Activated naive CD4-positive, alpha-beta T cell treated with anti-CD3 and anti-CD28 coated beads, Interleukin-2, amount 50 U/mL, for 16 hours (primary cell): ENCODE results near the gene TOP3B.
A peak's percentile ranks its signal among the peaks of the same experiment; 100 is the strongest.

Experiments
- DNase-seq: peaks from one replicate; pipeline ENCODE4 v3.0.0-alpha.2; 2020

Gene TOP3B, protein sequence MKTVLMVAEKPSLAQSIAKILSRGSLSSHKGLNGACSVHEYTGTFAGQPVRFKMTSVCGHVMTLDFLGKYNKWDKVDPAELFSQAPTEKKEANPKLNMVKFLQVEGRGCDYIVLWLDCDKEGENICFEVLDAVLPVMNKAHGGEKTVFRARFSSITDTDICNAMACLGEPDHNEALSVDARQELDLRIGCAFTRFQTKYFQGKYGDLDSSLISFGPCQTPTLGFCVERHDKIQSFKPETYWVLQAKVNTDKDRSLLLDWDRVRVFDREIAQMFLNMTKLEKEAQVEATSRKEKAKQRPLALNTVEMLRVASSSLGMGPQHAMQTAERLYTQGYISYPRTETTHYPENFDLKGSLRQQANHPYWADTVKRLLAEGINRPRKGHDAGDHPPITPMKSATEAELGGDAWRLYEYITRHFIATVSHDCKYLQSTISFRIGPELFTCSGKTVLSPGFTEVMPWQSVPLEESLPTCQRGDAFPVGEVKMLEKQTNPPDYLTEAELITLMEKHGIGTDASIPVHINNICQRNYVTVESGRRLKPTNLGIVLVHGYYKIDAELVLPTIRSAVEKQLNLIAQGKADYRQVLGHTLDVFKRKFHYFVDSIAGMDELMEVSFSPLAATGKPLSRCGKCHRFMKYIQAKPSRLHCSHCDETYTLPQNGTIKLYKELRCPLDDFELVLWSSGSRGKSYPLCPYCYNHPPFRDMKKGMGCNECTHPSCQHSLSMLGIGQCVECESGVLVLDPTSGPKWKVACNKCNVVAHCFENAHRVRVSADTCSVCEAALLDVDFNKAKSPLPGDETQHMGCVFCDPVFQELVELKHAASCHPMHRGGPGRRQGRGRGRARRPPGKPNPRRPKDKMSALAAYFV

DNA sequence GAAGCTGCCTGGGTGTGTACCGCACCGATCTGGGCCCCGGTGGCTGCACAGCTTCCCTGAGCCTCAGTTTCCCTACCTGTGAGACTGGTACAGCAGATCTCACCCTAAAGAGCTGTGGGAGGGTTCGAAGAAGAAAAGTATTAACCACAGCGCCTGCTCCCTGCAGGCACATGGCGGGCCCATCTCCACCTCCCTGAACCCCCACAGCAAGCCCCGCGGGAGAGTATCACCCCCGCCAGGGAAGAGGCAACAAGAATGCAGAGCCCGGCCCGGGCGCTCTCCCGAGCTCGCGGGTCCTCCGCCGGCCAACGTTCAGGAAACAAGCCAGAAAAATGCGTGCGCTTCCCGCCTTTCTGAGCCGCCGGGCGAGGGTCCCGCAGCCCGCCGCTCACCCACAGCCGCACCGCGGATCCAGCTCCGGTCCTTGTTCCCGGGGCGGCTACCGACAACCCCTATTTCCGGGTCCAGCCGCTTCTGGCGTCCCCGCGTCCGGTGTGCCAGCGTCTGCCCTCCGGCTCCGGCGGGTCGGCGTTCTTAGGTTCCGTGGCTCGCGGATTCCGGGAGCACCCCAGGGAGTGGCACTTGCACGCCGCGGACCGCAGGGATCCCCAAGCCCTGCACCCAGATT is at the start of gene TOP3B:
TSS of gene TOP3B (minus strand) at position 450 of the 628 bp plus-strand sequence. CDS start 7,078 bp downstream, outside the sequence.
- DNase-seq, result peak; percentile 84

DNA sequence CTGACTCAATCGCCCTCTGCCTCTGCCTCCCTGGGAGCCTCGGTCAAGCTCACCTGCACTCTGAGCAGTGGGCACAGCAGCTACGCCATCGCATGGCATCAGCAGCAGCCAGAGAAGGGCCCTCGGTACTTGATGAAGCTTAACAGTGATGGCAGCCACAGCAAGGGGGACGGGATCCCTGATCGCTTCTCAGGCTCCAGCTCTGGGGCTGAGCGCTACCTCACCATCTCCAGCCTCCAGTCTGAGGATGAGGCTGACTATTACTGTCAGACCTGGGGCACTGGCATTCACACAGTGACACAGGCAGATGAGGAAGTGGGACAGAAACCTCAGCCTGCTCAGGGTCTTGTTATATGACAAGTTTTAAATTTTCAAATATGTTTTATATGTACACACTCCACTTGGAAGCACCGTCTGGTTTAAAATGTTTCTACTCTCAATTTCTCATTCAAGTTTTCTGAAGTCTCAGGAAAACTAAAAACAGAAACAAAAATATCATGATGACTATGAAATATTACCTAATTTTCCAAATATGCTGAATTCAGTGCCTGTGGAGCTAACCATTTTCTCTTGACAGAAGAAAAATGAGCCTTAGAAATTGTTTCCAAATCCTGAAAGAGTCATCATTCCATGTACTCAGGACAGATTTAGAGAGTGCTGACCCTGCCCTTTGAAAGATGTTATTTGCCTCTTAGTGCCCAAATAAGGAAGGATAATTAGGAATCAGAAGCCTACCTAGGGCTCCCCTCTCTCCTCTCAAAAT is 48.8 kb upstream of the TOP3B start:
- DNase-seq, result no peak

DNA sequence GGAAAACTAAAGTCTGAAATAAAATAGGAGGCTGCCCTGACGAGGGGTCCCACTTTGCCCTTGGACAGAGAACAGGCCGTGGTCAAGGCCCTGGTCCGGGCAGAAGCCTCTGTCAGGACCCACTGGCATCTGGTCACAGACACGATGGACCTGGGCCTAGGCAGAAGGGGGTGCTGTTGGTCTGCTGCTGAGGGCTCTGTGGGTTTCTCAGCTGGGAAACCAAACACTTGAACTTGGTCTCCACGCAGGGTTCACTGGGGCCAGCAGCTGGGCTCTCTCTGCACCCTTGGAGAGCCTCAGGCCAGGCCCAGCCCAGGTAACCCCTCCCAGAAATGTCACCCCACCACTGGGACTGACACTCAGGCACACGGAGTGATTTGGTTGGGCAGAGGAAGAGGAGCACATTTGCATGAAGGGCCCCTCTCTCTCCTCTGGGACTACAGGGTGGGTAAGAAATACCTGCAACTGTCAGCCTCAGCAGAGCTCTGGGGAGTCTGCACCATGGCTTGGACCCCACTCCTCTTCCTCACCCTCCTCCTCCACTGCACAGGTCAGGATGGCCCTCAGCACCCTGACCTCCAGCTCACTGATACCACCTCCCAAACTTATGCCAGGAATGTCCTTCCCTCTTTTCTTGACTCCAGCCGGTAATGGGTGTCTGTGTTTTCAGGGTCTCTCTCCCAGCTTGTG is 48.1 kb upstream of the TOP3B start:
- DNase-seq, result no peak

DNA sequence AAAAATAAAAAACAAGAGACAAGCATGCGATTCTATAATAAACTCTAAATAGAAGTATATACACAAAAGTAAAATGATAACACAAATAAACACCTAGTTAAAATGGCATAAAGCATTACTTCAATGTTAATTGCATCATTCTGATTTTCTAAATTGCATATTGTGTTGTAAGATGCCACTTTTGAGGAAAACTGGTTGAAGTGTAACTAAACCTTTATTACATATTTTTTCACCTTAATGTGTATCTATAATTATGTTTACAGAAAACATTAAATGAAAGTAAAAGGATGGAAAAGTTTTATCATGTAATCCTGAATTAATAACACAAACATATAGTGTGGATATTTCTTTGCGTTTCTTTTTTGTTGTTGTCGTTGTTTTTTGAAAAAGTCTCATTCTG is 45.4 kb upstream of the TOP3B start:
- DNase-seq, result no peak

DNA sequence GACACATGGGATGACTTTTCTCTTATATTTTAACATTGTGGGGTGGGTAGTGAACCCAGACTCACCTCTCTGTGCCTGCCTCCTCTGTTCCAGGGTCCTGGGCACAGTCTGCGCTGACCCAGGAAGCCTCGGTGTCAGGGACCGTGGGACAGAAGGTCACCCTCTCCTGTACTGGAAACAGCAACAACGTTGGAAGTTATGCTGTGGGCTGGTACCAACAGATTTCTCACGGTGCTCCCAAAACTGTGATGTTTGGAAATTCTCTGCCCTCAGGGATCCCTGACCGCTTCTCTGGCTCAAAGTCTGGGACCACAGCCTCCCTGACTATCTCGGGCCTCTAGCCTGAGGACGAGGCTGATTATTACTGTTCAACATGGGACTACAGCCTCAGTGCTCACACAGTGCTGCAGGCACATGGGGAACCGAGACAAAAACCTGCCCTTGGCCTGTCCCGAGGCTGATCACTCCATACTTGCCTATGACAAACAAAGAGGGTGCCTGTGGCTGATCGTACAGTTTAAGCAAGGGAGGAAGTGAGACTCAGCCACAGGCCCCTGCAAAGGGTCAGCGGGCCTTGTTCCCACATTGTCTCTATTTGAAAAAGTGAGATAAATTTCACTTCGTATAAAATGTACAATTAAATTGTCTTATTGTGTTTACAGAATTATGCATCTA is 43.7 kb upstream of the TOP3B start:
- no peak for DNase-seq

DNA sequence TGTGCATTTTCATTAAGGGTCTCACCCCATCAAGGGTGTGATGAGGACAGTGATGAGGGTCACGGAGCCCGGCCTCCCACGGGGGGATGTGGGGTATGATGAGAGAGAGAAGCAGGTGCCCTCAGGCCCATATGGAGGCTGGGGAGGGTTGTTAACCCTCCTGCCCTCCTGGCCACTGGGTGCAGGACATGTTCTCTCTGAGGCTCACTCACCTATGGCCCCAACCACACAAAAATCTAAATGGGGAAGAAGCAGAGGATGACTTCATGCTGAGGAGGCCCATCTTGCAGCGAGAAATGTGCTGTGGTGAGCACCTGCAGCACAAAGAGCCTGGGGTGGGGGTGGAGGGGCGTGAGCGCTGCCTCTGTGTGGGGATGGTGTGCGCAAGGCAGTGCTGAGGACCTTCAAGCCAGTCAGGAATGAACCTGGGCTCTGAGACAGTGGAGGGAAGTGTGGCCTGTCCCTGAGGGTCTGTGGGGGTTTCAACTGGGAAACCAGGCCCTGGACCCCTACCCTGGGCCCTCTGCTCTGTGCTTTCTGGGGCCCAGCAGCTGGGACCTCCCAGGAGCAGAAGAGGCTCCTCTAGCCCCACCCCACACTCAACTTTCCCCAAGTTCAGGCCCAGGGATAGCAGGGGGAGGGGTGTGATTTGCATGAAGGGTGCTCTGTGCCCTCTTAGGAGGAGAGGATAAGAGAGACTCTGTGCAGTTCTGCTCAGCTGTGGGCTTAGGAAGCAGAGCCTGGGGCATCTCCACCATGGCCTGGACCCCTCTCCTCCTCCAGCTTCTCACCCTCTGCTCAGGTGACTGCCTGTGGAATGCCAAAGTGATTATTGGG is 43.0 kb upstream of the TOP3B start:
- DNase-seq, result no peak

DNA sequence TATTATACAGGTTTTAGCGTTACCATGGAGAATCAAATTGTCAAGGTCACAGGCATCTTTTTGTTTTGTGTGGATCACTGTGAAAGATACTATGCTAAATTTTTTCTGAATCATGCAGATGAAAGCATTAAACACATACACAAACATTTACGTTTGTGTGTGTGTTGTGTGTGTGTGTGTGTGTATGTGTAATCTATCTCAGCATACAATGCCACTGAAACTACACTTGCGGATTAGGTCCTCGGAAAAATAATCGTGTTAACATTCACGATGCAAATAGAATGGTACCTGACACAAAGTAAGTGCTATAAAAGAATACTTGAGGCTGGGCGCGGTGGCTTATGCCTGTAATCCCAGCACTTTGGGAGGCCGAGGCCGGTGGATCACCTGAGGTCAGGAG is 41.9 kb upstream of the TOP3B start:
- DNase-seq, result no peak

DNA sequence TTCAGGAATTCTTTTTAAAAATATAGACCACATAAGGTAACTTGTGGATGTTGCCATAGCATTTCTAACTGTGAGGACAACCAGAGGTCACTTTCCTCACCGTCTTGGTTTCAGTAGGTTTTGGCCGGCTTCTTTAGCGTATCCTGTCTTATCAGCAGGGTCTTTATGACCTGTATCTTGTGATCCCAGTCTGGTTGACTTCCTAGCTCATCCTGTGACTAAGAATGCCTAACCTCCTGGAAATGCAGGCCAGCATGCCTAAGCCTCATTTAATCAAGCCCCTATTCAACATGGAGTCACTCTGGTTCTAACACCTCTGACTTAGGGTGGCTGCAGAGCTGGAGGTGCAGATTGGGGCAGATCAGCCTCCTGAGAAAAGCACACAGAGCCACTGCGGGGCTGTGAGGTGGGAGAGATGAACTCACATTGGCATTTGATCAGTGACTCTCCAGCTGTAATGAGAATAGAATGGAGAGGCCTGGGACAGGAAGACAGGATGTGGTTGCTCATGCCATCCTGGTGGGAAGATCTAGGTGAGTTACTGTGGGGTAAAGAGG is 41.1 kb upstream of the TOP3B start:
- no peak for DNase-seq

DNA sequence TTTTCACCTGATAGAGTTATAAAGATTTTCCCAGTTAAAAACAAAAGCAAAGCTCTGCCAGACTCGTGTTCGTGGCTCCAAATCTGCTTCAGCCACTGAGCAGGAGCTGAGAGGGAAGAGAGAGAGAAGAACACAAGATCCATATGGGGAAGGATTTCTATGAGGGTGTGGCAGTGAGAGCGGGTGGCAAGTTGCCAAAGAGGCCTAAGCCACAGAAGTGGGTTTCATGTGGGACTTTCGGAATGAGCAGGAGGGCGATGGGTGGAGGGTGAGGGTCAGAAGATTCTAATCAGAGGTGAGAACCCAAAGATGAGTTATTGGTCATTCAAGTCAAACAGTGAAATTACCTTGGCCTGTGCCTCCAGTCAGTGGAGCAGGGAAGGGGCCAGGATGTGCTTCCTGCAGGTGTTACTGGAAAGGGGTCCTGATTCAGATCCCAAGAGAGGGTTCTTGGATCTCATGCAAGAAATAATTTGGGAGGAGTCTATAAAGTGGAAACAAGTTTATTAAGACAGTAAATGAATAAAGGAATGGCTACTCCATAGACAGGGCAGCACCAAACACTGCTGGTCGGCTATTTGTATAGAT is 40.5 kb upstream of the TOP3B start:
- no peak for DNase-seq

DNA sequence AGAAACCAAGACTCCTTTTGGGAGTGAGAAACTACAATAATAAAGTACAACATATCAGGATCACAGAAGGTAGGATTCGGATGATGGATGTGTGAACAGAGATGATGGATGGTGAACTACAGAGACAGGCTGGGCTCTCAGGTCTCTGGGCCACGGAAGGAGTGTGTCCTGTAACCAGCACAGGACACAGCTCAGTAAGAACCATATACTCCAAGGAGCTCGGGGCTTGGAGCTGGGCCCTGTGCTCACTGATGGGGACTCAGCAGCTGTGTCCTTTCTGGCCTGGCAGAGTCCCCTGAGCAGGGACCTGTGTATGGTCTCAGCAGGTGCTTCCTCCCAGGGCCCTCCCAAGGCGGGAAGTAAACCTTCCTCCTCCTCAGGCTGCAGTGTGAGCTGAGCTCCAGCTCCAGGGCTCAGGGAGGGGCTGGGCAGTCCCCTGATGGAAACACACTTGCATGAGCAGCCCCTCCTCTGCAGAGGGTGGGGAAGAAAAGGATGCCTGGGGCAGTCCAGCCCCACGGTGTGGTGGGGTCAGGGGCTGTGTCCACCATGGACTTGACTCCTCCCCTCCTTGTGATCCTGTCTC is 39.8 kb upstream of the TOP3B start:
- no peak for DNase-seq

DNA sequence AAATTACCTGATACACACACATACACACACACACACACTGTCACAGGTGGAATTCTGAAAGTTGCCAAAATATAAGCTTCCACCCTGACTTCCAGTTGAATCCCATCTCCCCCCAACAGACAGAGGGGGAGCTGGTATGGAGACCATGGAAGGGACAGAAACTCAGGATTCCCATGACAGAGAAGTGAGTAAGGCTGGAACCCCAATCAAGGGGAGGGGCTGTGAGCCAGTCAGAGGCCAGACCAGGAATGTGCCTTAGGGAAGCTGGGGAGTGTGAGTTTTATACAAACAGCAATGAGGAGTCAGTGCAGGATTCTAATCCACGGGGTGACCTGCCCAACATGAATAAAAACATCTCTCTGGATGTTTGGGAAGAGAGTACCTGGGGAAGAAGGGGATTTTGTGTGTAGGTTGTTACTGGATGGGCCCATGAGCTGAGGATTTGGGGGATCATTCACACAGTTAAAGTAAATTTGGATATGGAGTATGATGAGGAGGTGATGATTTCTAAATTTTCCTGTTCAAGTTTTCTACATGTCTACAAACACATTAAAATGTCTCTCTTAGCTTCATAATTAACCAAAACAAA is 38.7 kb upstream of the TOP3B start:
- no peak for DNase-seq

DNA sequence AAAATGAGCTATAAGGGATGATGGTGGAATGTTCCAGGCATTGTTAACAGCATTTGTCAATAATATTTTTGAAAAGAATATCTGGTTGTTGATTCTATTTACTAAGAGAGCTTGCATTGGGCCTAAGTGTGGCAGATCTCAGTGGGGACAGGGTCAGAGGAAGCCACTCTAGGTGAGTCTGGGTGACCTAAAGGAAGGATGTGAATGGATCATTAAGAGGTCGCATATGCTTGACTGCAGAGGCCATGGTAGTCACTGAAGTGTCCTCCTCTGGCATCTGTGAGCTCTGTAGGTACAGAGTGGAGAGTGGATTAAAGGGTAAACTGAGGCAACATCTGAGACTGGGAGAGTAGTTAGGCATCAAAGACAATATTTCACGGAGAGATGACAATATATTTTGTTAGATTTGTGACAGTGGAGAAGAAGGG is 37.9 kb upstream of the TOP3B start:
- DNase-seq, result no peak

DNA sequence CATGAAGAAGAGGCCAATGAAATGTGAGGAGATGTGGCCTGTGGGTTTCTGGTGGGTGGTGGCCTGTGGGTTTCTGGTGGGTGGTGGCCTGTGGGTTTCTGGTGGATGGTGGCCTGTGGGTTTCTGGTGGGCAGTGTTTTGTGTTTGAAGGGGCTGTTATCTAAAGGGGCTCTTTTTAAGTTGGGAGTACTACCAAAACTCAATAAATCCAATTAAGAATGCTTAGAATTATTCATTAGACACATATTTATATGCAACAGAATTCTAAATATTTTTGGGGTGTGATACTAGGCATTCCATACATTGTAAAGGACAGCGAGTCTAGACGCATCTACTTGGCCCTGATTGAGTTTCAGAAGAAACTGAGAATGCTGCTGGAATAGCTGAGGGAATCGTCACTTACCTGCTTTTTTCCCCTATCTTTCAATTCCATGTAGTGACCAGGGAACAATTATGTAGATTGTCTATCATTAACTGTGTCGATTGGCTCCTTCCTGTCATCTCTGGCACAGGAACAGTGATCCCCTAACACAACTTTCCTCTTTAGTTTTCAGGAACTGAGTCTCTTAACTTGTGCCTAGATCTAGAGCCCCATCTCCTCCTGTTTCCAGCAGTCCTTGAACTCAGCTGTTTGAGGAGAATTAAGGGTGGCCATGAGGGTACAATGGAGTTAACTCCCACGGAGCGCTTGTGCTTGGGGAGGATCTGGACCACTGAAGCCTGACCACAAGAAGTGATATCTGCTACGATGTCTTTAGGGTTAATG is 37.3 kb upstream of the TOP3B start:
- no peak for DNase-seq

DNA sequence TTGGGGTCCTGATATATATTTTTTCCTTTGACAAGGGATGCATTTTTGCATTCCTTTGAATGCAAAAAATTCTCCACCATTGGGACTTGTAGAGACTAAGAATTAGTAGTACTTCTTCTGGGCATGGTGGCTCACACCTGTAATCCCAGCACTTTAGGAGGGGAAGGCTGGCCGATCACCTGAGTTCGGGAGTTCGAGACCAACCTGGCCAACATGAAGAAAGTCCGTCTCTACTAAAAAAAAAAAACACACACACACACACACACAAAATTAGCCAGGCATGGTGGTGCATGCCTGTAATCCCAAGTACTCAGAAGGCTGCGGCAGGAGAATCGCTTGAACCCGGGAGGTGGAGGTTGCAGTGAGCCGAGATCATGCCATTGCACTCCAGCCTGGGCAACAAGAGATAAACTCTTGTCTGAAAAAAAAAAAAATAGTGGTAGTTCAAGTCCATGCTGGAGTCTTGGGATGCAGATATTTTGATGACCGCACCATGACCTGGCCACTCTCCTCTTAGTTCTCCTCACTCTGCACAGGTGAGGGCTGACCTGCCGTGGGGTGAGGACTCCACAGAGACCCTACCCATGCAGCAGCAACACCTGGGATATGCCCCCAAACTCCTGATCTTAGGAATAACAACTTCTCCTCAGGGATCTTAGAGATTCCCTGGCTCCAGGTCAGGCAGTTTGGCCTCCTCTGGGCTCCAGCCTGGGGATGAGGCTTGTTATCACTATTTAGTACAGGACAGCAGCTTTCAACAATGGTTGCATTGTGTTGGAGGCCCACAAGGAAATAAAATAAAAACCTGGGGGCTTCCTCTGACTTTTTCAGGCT is 36.5 kb upstream of the TOP3B start:
- DNase-seq, result no peak

DNA sequence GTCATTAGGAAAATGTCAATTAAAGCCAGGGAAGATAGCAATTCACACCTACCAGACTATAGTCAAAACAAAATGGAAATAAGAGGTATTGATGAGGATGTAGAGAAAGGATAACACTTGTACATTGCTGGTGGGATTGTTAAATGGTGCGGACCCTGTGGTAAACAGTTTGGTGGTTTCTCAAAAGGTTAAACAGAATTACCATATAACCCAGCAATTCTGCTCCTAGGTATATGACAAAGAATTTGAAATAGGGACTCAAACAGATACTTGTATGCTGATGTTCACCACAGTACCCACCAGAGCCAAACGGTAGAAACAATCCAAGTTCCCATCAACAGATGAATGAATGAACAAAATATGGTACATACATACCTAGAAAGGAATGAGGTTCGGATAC is 33.0 kb upstream of the TOP3B start:
- no peak for DNase-seq

DNA sequence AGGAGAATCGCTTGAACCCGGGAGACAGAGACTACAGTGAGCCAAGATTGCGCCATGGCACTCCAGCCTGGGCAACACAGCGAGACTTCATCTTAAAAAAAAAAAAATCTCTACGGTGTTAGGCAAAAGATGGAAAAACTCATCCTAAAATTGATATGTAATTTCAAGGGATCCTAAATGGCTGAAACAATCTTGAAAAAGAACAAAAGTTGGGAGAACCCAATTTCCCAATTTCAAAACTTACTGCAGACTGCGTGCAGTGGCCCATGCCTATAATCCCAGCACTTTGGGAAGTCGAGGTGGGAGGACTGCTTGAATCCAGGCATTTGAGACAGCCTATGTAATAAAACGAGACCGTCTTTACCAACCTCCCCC is 31.7 kb upstream of the TOP3B start:
- DNase-seq, result no peak

DNA sequence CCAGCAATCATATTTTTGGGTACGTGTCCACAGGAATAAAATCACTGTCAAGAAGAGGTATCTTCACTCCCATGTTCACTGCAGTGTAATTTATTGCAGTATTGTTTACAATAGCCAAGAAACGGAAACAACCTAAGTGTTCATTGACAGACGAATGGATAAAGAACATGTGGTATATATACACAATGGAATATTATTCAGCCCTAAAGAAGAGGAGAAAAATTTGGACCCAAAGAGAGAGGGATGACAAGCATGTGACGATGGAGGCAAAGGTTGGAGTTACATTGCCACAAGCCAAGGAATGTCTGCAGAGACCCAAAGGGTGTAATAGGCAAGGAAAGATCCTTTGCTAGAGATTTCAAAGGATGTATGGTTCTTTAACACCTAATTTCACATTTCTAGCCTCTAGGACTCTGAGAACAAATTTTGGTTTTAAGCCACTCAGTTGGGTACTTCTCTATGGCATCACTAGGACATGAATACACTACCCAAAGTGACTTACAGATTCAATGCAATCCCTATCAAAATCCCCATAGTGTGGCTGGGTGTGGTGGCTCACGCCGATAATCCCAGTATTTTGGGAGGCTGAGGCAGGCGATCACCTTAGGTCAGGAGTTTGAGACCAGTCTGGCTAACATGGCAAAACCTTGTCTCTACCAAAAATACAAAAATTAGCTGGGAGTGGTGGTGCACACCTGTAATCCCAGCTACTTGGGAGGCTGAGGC is 31.1 kb upstream of the TOP3B start:
- no peak for DNase-seq
